ENCODE measurements around the gene SPG11. TPM values are rescaled to one million over a fixed set of nuclear protein-coding genes. Genes with fewer than 3 reads are reported as not detected.
"Not testable (repeated sequence)": the region's sequence is repeated elsewhere in the genome, so short reads cannot be mapped to it uniquely, and the experiment has no call there.

The SPG11 gene
- total and polyA plus RNA-seq, 2 experiments from 2014 or later = 23.3 to 42.2 TPM

GRCh38 chr15:44633603-44634002 lies 29.9 kb downstream of the SPG11 start (continued):
- TF ChIP-seq, protein P1, sequence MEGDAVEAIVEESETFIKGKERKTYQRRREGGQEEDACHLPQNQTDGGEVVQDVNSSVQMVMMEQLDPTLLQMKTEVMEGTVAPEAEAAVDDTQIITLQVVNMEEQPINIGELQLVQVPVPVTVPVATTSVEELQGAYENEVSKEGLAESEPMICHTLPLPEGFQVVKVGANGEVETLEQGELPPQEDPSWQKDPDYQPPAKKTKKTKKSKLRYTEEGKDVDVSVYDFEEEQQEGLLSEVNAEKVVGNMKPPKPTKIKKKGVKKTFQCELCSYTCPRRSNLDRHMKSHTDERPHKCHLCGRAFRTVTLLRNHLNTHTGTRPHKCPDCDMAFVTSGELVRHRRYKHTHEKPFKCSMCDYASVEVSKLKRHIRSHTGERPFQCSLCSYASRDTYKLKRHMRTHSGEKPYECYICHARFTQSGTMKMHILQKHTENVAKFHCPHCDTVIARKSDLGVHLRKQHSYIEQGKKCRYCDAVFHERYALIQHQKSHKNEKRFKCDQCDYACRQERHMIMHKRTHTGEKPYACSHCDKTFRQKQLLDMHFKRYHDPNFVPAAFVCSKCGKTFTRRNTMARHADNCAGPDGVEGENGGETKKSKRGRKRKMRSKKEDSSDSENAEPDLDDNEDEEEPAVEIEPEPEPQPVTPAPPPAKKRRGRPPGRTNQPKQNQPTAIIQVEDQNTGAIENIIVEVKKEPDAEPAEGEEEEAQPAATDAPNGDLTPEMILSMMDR (conservative IDR thresholded peaks at IDR 0.05; ENCODE audit: low read depth in 2 of 2) = no peak
- TF ChIP-seq, protein P2, sequence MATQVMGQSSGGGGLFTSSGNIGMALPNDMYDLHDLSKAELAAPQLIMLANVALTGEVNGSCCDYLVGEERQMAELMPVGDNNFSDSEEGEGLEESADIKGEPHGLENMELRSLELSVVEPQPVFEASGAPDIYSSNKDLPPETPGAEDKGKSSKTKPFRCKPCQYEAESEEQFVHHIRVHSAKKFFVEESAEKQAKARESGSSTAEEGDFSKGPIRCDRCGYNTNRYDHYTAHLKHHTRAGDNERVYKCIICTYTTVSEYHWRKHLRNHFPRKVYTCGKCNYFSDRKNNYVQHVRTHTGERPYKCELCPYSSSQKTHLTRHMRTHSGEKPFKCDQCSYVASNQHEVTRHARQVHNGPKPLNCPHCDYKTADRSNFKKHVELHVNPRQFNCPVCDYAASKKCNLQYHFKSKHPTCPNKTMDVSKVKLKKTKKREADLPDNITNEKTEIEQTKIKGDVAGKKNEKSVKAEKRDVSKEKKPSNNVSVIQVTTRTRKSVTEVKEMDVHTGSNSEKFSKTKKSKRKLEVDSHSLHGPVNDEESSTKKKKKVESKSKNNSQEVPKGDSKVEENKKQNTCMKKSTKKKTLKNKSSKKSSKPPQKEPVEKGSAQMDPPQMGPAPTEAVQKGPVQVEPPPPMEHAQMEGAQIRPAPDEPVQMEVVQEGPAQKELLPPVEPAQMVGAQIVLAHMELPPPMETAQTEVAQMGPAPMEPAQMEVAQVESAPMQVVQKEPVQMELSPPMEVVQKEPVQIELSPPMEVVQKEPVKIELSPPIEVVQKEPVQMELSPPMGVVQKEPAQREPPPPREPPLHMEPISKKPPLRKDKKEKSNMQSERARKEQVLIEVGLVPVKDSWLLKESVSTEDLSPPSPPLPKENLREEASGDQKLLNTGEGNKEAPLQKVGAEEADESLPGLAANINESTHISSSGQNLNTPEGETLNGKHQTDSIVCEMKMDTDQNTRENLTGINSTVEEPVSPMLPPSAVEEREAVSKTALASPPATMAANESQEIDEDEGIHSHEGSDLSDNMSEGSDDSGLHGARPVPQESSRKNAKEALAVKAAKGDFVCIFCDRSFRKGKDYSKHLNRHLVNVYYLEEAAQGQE (IDR thresholded peaks at IDR 0.05; ENCODE audit: unreplicated experiment) = no peak

- H3K4me3 Mint-ChIP-seq; H3K79me2 ChIP-seq (replicated peaks; ENCODE audit: insufficient read depth); ATAC-seq; H3K27ac ChIP-seq (ENCODE audit: low read depth); H3K4me1 ChIP-seq (ENCODE audit: insufficient read depth); H3K27ac Mint-ChIP-seq; H3K4me3 ChIP-seq; H3K27me3 ChIP-seq (ENCODE audit: insufficient read depth); H3K4me2 ChIP-seq; H3K4me1 Mint-ChIP-seq; H3F3A ChIP-seq (replicated peaks; ENCODE audit: low read depth); H3K27me3 Mint-ChIP-seq (ENCODE audit: insufficient read depth, low read depth, poor library complexity); H3K9me2 ChIP-seq (ENCODE audit: insufficient read depth); H3K9me3 Mint-ChIP-seq; DNase-seq (ENCODE audit: low spot score); H4K20me1 ChIP-seq (replicated peaks; ENCODE audit: insufficient read depth); H2AFZ ChIP-seq: not testable (repeated sequence)
- H3K36me3 Mint-ChIP-seq (ENCODE audit: low read depth) = peaks cover 38% of the 10 kb centered on the region
- peaks cover 14% of the 10 kb centered on the region for H3K36me3 ChIP-seq (ENCODE audit: insufficient read depth)
Measured at GRCh38 chr15:44625286-44625685, 38.2 kb downstream of the SPG11 start.

- no peak overlapping the region for H3K27ac Mint-ChIP-seq
- ATAC-seq (no peak), DNase-seq (ENCODE audit: low spot score) (no peak)
- no peaks in the 10 kb centered on the region; the same call in 1 of the 3 replicates for H3K9me3 Mint-ChIP-seq
- no peak overlapping the region for H3K4me3 Mint-ChIP-seq
- no peaks in the 10 kb centered on the region for H3K27me3 Mint-ChIP-seq (ENCODE audit: insufficient read depth, low read depth, poor library complexity)
- Histone ChIP-seq H3K4me2 (no peak overlapping the region), H3K4me1 (ENCODE audit: insufficient read depth) (no peaks in the 10 kb centered on the region), H3K9me2 (ENCODE audit: insufficient read depth) (no peaks in the 10 kb centered on the region), H4K20me1 (replicated peaks; ENCODE audit: insufficient read depth) (no peaks in the 10 kb centered on the region; the same call in 1 of the 2 replicates), H3K79me2 (replicated peaks; ENCODE audit: insufficient read depth) (no peaks in the 10 kb centered on the region), H3K36me3 (ENCODE audit: insufficient read depth) (peaks cover 4% of the 10 kb centered on the region; the same call in 1 of the 2 replicates), H3K27ac (ENCODE audit: low read depth) (no peak overlapping the region), H3F3A (replicated peaks; ENCODE audit: low read depth) (no peaks in the 10 kb centered on the region), H2AFZ (no peak overlapping the region), H3K4me3 (no peak overlapping the region), H3K27me3 (ENCODE audit: insufficient read depth) (no peaks in the 10 kb centered on the region)
- H3K36me3 Mint-ChIP-seq (ENCODE audit: low read depth) = peaks cover 35% of the 10 kb centered on the region
- TF ChIP-seq POLR2AphosphoS5 (IDR thresholded peaks at IDR 0.05; ENCODE audit: low read depth) = no peak
- TF ChIP-seq, protein P3, sequence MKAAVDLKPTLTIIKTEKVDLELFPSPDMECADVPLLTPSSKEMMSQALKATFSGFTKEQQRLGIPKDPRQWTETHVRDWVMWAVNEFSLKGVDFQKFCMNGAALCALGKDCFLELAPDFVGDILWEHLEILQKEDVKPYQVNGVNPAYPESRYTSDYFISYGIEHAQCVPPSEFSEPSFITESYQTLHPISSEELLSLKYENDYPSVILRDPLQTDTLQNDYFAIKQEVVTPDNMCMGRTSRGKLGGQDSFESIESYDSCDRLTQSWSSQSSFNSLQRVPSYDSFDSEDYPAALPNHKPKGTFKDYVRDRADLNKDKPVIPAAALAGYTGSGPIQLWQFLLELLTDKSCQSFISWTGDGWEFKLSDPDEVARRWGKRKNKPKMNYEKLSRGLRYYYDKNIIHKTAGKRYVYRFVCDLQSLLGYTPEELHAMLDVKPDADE (IDR thresholded peaks at IDR 0.05) = no peak
- TF ChIP-seq ZNF331 (CRISPR knock-in tag; IDR thresholded peaks at IDR 0.05; ENCODE audit: low read depth) = no peak
- TF ChIP-seq CREB1 (CRISPR knock-in tag; IDR thresholded peaks at IDR 0.05; ENCODE audit: low read depth) = no peak
- TF ChIP-seq, protein P1 (conservative IDR thresholded peaks at IDR 0.05; ENCODE audit: low read depth in 2 of 2) = no peak
- TF ChIP-seq ZNF114 (CRISPR knock-in tag; IDR thresholded peaks at IDR 0.05) = no peak
- H3K4me1 Mint-ChIP-seq = no peaks in the 10 kb centered on the region
Measured at GRCh38 chr15:44623178-44623577, 40.3 kb downstream of the SPG11 start.

All from GM23338 (cell line).